ENCODE measurements around the gene NBEAL2. TPM values are rescaled to one million over a fixed set of nuclear protein-coding genes. Genes with fewer than 3 reads are reported as not detected.
"Not testable (repeated sequence)": the region's sequence is repeated elsewhere in the genome, so short reads cannot be mapped to it uniquely, and the experiment has no call there.

NBEAL2 gene
- total and polyA plus RNA-seq, 5 experiments from 2014 or later = 0.89 to 46.0 (median 2.8) TPM

DNA sequence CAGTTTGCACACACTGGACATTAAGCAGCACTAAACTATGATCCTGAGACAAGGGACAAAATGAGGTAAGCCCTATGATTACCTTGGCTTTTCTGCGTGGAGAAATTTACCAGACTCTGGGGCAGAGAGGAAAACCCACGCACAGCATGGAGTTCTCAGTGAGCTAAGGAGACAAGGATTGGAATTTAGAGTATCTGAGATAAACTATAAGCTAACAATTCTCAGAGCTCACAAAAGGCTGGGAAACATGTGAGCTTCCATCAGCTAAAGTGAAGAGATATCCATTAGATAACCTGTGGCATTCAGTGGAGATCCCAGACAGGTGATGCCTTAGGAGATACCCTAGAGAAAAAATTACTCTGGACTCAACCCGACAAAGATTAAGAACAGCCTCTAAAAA lies 48.7 kb downstream of the NBEAL2 start:
- Mint-ChIP-seq H3K4me1 (peaks cover 26 to 38% (median 38%) of the 10 kb centered on the region in 4 donors), H3K9me3 (no peaks in the 10 kb centered on the region), H3K4me3 (no peak overlapping the region), H3K36me3 (peaks cover 0 to 41% (median 11%) of the 10 kb centered on the region in 3 donors), H3K27ac (peak overlapping the region in 4 of 10 donors; percentile 10 to 27 (median 14)), H3K27me3 (no peaks in the 10 kb centered on the region)
- no peak for DNase-seq
- no peak for ATAC-seq
- POLR2A ChIA-PET = interaction anchor here (1.2 kb wide), 1 partner anchor 19 kb away, joined by 3 read pairs; no protein-coding TSS in a partner anchor

GRCh38 chr3:47028667-47029066 lies 49.2 kb downstream of the NBEAL2 start:
- no peak for DNase-seq
- POLR2A ChIA-PET = no interaction called here
- no peak for ATAC-seq
- Mint-ChIP-seq H3K27me3 (no peaks in the 10 kb centered on the region), H3K27ac (peak overlapping the region in 4 of 10 donors; percentile 14 to 53 (median 36)), H3K4me1 (peaks cover 27 to 40% (median 40%) of the 10 kb centered on the region in 4 donors), H3K4me3 (peak overlapping the region in 1 of 10 donors; percentile 12), H3K9me3 (no peaks in the 10 kb centered on the region), H3K36me3 (peaks cover 0 to 43% (median 11%) of the 10 kb centered on the region in 3 donors)

DNA sequence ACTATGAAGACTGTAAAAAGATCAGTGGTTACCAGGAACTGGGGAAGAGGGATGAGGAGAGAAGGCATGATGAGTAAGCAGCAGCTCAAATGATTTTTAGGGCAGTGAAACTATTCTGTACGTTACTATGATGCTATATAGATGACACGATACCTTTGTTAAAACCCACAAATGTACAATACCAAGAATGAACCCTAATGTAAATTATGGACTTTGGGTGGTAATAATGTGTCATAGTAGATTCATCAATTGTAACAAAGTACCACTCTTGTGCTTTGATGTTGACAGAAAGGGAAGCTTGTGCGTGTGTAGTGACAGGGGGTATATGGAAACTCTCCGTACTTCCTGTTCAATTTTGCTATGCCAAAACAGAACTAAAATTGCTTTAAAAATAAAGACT lies 51.6 kb downstream of the NBEAL2 start:
- peaks cover 17 to 35% (median 27%) of the 10 kb centered on the region in 4 donors for H3K4me1 Mint-ChIP-seq
- ATAC-seq = peak; percentile 83 to 93
- peak overlapping the region; percentile 77 to 95 (median 92) for H3K27ac Mint-ChIP-seq
- H3K4me3 Mint-ChIP-seq = peak overlapping the region in 7 of 10 donors; percentile 4 to 77 (median 54)
- peak in 4 of 10 donors; percentile 33 to 66 (median 46) for DNase-seq
- POLR2A ChIA-PET = interaction anchor here (0.9 to 1.2 kb wide), 3 partner anchors 20 to 54 kb away, joined by 3 to 4 read pairs (median 3); partner anchors contain the start of gene CCDC12
- H3K36me3 Mint-ChIP-seq = peaks cover 0 to 65% (median 16%) of the 10 kb centered on the region in 3 donors
- H3K27me3 Mint-ChIP-seq, H3K9me3 Mint-ChIP-seq: not testable (repeated sequence)

- POLR2A ChIA-PET = no interaction called here
- no peaks in the 10 kb centered on the region for H3K9me3 Mint-ChIP-seq
- H3K4me3 Mint-ChIP-seq = peak overlapping the region in 2 of 10 donors; percentile 6 to 10
- H3K27me3 Mint-ChIP-seq = no peaks in the 10 kb centered on the region
- DNase-seq (no peak), ATAC-seq (no peak)
- H3K36me3 Mint-ChIP-seq = peaks cover 7 to 69% (median 17%) of the 10 kb centered on the region in 3 donors
- peaks cover 14 to 58% (median 35%) of the 10 kb centered on the region in 4 donors for H3K4me1 Mint-ChIP-seq
- peak overlapping the region in 9 of 10 donors; percentile 55 to 83 (median 71) for H3K27ac Mint-ChIP-seq
Observed at GRCh38 chr3:47034868-47035489, 55.5 kb downstream of the NBEAL2 start.

- Mint-ChIP-seq H3K4me1 (peaks cover 14 to 56% (median 32%) of the 10 kb centered on the region in 4 donors), H3K27ac (peak overlapping the region in 9 of 10 donors; percentile 55 to 83 (median 71)), H3K9me3 (no peaks in the 10 kb centered on the region), H3K4me3 (peak overlapping the region in 2 of 10 donors; percentile 15 to 28), H3K36me3 (peaks cover 7 to 72% (median 23%) of the 10 kb centered on the region in 3 donors), H3K27me3 (no peaks in the 10 kb centered on the region)
- ATAC-seq (no peak), DNase-seq (no peak)
- POLR2A ChIA-PET = interaction anchor here (0.9 kb wide), 1 partner anchor 128 kb away, joined by 3 read pairs; no protein-coding TSS in a partner anchor
Observed at GRCh38 chr3:47035645-47036044, 56.2 kb downstream of the NBEAL2 start.

DNA sequence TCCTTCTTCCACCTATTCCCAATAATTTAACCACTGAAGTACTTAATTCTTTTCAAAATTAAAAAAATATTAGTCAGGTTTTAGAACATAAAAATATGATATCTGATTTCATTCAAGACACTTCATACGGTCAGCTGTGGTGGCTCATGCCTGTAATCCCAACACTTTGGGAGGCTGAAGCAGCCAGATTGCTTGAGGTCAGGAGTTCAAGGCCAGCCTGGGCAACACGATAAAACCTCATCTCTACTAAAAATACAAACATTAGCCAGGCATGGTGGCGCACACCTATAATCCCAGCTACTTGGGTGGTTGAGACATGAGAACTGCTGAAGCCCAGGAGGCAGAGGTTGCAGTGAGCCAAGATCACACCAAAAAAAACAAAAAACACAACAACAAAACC lies 56.7 kb downstream of the NBEAL2 start:
- H3K27me3 Mint-ChIP-seq = no peaks in the 10 kb centered on the region
- H3K4me3 Mint-ChIP-seq = peak overlapping the region in 2 of 10 donors; percentile 2 to 41
- no peaks in the 10 kb centered on the region for H3K9me3 Mint-ChIP-seq
- no peak for DNase-seq
- H3K27ac Mint-ChIP-seq = peak overlapping the region; percentile 55 to 84 (median 78)
- no peak for ATAC-seq
- H3K4me1 Mint-ChIP-seq = peaks cover 11 to 51% (median 27%) of the 10 kb centered on the region in 4 donors
- peaks cover 7 to 74% (median 26%) of the 10 kb centered on the region in 3 donors for H3K36me3 Mint-ChIP-seq
- POLR2A ChIA-PET = interaction anchor here (0.9 kb wide), 1 partner anchor 127 kb away, joined by 3 read pairs; no protein-coding TSS in a partner anchor

DNA sequence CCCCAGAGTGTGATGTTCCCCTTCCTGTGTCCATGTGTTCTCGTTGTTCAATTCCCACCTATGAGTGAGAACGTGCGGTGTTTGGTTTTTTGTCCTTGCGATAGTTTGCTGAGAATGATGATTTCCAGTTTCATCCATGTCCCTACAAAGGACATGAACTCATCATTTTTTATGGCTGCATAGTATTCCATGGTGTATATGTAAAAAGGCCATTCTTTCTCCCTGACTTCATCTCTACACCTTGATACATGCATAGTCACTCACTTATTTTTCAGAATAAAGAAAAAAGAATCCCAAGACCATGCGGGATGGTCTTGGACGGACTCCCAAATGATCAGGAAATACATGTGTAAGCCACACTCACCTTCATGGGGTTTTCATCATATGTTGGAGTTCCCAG lies 57.8 kb downstream of the NBEAL2 start:
- ATAC-seq, H3K27me3 Mint-ChIP-seq, DNase-seq, POLR2A ChIA-PET, H3K9me3 Mint-ChIP-seq: not testable (repeated sequence)
- peak overlapping the region in 8 of 10 donors; percentile 45 to 83 (median 60) for H3K4me3 Mint-ChIP-seq
- peaks cover 8 to 81% (median 29%) of the 10 kb centered on the region in 3 donors for H3K36me3 Mint-ChIP-seq
- H3K27ac Mint-ChIP-seq = peak overlapping the region; percentile 91 to 99 (median 97)
- peaks cover 5 to 43% (median 21%) of the 10 kb centered on the region in 4 donors for H3K4me1 Mint-ChIP-seq

DNA sequence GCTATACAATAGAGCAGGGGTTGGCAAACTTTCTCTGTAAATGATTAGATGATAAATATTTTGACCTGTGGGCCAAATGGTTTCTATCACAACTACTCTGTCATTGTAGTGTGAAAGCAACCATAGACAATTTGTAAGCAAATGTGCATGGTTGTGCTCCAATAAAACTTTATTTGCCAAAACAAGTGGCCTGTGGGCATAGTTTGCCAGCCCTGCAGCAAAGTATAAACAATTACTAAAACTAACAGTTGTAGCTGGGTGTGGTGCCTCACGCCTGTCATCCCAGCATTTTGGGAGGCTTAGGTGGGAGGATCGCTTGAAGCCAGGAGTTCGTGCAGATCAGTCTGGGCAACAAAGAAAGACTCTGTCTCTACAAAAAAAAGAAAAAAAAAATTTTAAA lies 61.6 kb downstream of the NBEAL2 start:
- ATAC-seq (no peak), DNase-seq (no peak)
- POLR2A ChIA-PET = interaction anchor here (1.7 kb wide), 1 partner anchor 17 kb away, joined by 4 read pairs; no protein-coding TSS in a partner anchor

GRCh38 chr3:47042231-47042791 lies 62.8 kb downstream of the NBEAL2 start:
- peaks cover 11 to 81% (median 22%) of the 10 kb centered on the region in 3 donors for H3K36me3 Mint-ChIP-seq

More for the DNA sequence above, 61.6 kb downstream of the NBEAL2 start:
- peaks cover 11 to 80% (median 23%) of the 10 kb centered on the region in 3 donors for H3K36me3 Mint-ChIP-seq
- H3K4me3 Mint-ChIP-seq = no peak overlapping the region
- H3K4me1 Mint-ChIP-seq = peaks cover 2 to 31% (median 16%) of the 10 kb centered on the region in 4 donors
- no peaks in the 10 kb centered on the region for H3K9me3 Mint-ChIP-seq
- H3K27me3 Mint-ChIP-seq = no peaks in the 10 kb centered on the region
- peak overlapping the region in 5 of 10 donors; percentile 28 to 72 (median 72) for H3K27ac Mint-ChIP-seq

DNA sequence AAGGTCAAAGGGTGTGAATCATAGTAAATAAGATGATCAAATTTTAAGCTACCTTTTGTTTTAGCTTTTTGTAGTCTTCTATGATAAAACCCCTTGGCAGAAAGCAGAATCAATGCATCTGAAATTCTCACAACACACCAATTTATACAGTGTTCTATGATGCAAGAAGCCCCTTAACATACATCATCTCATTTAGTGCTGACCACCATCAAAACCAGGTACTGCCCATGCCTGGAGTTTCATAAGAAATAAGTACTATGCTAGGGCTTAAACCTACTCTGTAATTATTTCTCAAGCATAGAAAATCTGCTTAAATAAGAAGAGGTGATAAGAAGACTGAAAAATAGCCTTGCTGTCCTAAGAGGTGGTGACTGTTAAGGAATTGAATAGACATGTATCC lies 67.6 kb downstream of the NBEAL2 start:
- no peak for DNase-seq
- POLR2A ChIA-PET = no interaction called here
- H3K4me1 Mint-ChIP-seq = peaks cover 1 to 18% (median 14%) of the 10 kb centered on the region in 4 donors
- peak overlapping the region in 9 of 10 donors; percentile 12 to 71 (median 60) for H3K27ac Mint-ChIP-seq
- no peaks in the 10 kb centered on the region for H3K27me3 Mint-ChIP-seq
- no peaks in the 10 kb centered on the region for H3K9me3 Mint-ChIP-seq
- H3K4me3 Mint-ChIP-seq = no peak overlapping the region
- no peak for ATAC-seq
- H3K36me3 Mint-ChIP-seq = peaks cover under 1 to 48% (median 4%) of the 10 kb centered on the region in 3 donors

More at GRCh38 chr3:47042231-47042791, 62.8 kb downstream of the NBEAL2 start:
- DNase-seq = no peak
- Mint-ChIP-seq H3K4me3 (no peak overlapping the region), H3K9me3 (no peaks in the 10 kb centered on the region), H3K4me1 (peaks cover 2 to 29% (median 17%) of the 10 kb centered on the region in 4 donors), H3K27ac (peak overlapping the region in 8 of 10 donors; percentile 25 to 85 (median 69)), H3K27me3 (no peaks in the 10 kb centered on the region)
- POLR2A ChIA-PET = interaction anchor here (1.7 kb wide), 1 partner anchor 18 kb away, joined by 4 read pairs; no protein-coding TSS in a partner anchor
- ATAC-seq = no peak

DNA sequence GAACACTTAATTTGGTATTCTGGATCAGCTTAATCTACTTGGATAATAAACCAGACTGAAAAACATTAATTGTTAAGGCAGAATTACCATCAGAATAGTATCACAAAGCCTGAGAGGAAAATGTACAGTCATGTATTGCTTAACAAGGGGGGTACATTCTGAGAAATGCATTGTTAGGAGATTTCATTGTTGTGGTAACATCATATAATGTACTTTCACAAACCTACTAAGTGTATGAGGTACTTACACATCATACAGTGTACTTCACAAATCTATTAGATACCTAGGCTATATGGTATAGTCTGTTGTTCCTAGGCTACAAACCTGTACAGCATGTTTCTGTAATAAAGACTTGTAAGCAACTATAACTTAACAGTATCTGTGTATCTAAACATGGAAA lies 68.2 kb downstream of the NBEAL2 start:
- Mint-ChIP-seq H3K36me3 (peaks cover 0 to 45% (median 0%) of the 10 kb centered on the region in 3 donors), H3K27ac (peak overlapping the region in 9 of 10 donors; percentile 12 to 71 (median 60))
- POLR2A ChIA-PET = no interaction called here

DNA sequence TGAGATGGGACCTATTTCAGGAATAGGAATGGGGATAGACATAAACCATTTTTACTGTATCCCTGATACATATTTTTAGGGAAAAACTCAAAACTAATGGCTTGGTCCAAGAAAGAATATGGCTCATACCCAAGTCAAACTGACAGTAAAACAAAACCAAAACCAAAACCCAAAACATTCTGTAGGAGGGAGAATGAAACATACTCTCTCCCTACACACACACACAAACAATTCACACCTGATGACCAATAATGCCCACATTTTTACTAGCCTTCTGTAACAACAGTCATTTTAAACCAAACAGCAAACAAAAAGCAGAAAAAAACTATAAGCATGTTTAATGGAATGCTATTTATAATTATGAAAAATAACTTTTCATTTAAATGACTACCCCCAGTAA lies 74.9 kb downstream of the NBEAL2 start:
- Mint-ChIP-seq H3K9me3 (no peaks in the 10 kb centered on the region), H3K27ac (peak overlapping the region in 8 of 10 donors; percentile 25 to 74 (median 46)), H3K4me1 (peaks cover 14 to 44% (median 38%) of the 10 kb centered on the region in 4 donors), H3K36me3 (peaks cover 0 to 59% (median 3%) of the 10 kb centered on the region in 3 donors), H3K27me3 (no peaks in the 10 kb centered on the region), H3K4me3 (no peak overlapping the region)
- DNase-seq (no peak), ATAC-seq (no peak)
- POLR2A ChIA-PET = no interaction called here

More for the DNA sequence above, 68.2 kb downstream of the NBEAL2 start:
- Mint-ChIP-seq H3K4me3 (no peak overlapping the region), H3K9me3 (no peaks in the 10 kb centered on the region), H3K27me3 (no peaks in the 10 kb centered on the region), H3K4me1 (peaks cover 1 to 18% (median 14%) of the 10 kb centered on the region in 4 donors)
- DNase-seq (no peak), ATAC-seq (no peak)

Data from naive thymus-derived CD8-positive, alpha-beta T cell (primary cell).